Activated CD4-positive, alpha-beta T cell treated with anti-CD3 and anti-CD28 coated beads for 48 hours (primary cell): ENCODE data around the gene FSTL3.
"Not testable (repeated sequence)": the region's sequence is repeated elsewhere in the genome, so short reads cannot be mapped to it uniquely, and the experiment has no call there.

Source experiments
- DNase-seq: peaks from one replicate; pipeline ENCODE4 v3.0.0-alpha.2; 2020

The FSTL3 gene

GRCh38 chr19:676339-677105, at the start of gene FSTL3:
FSTL3 (plus strand) TSS chr19:676392; CDS start chr19:676424, 32 bp downstream.
- DNase-seq = no peak

GRCh38 chr19:626566-626965, 49.6 kb upstream of the FSTL3 start:
- not testable (repeated sequence) for DNase-seq

- no peak for DNase-seq
Measured at GRCh38 chr19:628168-628567, 48.0 kb upstream of the FSTL3 start.

DNA sequence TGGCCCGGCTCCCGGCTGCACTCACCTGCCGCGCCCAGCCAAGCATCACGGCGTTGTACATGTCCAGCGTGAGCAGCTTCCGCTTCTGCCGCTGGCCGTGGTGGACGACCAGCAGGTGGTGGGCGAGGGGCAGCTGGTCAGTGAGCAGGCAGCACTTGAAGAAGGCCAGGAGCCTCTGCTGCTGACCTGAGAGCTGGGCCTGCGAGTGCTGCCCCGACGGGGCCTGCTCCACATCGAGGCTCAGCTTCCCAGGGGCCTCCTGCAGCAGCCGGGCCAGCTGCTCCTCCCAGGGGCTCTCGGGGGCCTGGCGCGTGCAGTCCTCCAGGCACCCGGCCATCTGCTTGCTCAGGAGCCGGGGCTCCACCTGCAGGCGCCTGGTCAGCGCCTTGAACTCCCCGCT, 46.7 kb upstream of the FSTL3 start:
- not testable (repeated sequence) for DNase-seq

- no peak for DNase-seq
Measured at GRCh38 chr19:629961-630714, 46.1 kb upstream of the FSTL3 start.

GRCh38 chr19:632579-633067, 43.6 kb upstream of the FSTL3 start:
- DNase-seq = peak; percentile 74

DNA sequence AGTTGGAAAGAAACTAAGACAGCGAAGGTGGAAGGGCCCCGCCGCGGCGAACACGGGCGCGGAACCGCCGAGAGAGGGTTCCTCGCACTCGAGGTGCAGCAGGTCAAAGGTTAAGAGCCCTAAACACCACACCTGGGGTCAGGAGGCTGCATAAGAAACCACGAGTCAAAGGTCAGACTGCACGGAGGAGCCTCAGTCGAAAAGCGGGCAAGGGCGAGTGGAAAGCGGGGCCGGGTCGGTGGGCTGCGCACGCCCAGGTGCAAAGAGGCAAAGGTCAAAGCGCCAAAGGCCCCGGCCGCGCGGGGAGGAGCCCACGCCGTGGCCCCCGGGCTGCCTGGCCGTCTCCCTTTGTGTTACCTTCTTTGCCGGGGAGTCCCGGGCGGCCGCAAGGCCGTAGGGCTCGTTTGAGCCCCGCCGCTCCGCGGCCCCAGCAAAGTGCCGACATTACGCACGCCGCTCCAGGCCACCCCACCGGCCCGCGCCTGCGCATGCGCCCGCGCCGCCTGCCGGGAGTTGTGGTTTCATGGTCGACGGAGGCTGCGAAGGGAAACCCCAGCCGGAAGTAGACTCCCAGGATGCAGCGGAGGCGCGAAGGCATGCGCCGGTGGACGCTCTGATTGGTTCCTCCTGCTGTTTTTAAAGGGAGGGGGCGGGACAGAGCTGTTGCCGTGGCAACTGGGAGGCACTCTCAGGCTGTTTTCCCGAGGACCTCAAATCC, 43.0 kb upstream of the FSTL3 start, which contains the start of gene POLRMT:
Gene POLRMT (minus strand): TSS at position 470 of the 718 bp plus-strand sequence. CDS start 25 bp downstream, at position 445.
- peak; percentile 97 for DNase-seq

GRCh38 chr19:633786-634639, 42.2 kb upstream of the FSTL3 start:
- DNase-seq = no peak

- no peak for DNase-seq
Measured at GRCh38 chr19:634975-635652, 41.1 kb upstream of the FSTL3 start.

GRCh38 chr19:638906-639252, 37.3 kb upstream of the FSTL3 start:
- DNase-seq = no peak

- peak; percentile 97 for DNase-seq
Measured at GRCh38 chr19:639253-640160, 36.7 kb upstream of the FSTL3 start, which contains the start of gene FGF22. FGF22 (plus strand) TSS chr19:639879; CDS start chr19:639926, 47 bp downstream.

DNA sequence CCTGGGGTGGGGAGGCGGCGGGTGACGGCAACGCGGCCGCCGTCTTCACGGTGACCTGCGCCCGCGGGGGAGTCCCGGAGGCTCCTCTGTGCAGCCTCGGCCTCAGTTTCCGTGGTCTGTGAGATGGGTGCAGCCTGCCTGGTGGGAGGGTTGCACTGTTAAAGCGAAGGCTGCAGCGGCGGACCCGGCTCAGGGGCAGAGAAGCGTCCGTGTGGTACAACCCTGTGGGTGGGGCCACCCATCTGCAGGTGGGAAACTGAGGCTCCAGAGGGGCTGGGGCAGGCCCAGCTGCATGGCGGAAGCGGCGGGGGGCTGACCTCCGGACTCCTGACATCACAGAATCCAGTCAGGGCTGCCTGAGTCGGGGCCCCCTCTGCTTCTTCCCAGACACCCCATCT, 36.0 kb upstream of the FSTL3 start:
- DNase-seq = no peak

DNA sequence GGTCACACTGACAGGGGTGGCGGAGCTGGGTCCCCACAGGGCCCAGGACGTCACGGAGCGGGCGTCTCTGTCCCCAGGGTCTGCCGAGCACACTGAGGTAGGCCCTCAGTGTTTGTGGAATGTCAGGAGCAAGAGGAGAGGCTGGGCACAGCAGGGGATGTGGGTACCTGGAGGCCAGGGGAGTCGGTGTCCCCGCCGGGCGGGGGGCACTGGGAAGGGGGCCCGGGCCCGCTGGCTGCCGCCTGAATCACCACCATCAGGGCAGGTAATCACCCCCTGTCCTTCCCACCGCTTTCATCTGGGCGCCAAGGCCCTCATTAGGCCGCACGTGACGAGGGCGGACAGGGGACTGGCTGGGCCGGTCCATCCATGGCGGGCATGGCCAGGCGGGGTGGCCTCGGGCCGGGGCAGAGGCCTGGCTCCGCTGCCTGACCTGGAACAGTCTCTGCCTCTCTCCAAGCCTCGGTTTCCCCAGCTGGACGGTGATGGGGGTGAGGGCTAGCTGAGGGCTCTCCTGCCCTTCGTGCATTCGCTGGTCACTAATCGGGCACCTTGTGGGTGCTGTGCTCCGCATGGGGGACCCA, 35.5 kb upstream of the FSTL3 start:
- no peak for DNase-seq

GRCh38 chr19:641702-642101, 34.5 kb upstream of the FSTL3 start:
- no peak for DNase-seq

DNA sequence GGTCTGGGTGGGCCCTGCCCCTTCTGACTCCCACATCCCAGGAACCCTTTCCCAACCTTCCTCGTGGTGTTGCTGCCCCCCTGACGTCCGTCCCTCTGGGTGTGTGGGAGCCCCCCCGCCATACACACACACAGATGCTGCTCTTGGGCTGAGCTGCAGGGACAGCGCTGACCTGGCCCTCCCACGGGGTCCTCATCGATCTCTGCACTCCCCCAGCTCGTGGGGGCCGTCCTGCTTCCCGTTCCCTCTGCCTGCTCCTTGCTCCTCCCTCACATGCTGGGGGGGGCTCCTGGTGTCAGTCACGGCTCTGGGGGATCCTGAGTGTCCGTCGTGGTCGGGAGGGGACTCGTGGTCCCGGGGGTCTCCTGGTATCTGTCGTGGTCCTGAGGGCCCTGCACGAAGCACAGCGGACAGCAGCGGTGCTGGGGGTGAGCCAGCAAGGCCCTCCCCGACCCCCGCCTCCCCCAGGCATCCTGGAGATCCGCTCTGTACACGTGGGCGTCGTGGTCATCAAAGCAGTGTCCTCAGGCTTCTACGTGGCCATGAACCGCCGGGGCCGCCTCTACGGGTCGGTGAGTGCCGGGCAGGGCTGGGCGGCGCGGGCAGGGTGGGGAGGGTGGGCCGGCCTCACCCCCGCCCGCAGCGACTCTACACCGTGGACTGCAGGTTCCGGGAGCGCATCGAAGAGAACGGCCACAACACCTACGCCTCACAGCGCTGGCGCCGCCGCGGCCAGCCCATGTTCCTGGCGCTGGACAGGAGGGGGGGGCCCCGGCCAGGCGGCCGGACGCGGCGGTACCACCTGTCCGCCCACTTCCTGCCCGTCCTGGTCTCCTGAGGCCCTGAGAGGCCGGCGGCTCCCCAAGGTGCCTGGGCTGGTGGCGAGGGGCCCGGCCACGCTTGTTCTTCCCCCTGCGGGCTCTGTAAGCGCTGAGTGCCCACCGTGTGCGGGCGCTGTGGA, 33.1 kb upstream of the FSTL3 start:
- DNase-seq = no peak

GRCh38 chr19:643736-644135, 32.5 kb upstream of the FSTL3 start:
- no peak for DNase-seq

GRCh38 chr19:644363-644762, 31.8 kb upstream of the FSTL3 start:
- no peak for DNase-seq

DNA sequence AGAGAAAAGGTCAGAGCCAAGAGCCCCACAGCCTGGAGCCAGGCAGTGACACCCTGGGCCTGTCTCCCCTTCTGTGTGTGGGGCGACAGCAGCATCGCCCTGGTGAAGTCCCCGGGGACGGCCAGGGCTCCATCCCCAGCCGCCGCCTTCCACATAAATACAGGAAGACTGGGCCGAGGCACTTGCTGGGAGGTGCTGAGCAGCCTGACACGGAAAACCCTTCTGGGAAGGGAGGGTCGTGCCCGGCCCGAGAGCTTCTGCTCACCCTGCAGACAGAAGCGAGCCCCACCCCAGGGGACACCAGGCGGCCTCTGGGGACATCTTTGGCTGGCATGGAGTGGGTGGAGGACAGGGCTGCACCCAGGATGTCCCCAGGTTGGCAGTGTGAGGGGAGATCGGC, 31.4 kb upstream of the FSTL3 start:
- no peak for DNase-seq
